WTC11 (cell line): Measurements from ENCODE around the gene AHSG. TPM values are rescaled to one million over a fixed set of nuclear protein-coding genes. Genes with fewer than 3 reads are reported as not detected.
A peak's percentile ranks its signal among the peaks of the same experiment; 100 is the strongest.
"Not testable (repeated sequence)": the region's sequence is repeated elsewhere in the genome, so short reads cannot be mapped to it uniquely, and the experiment has no call there.

Experiments
- ATAC-seq: fragments of 200-7000 bp; cut with Tn5 transposase; 2 replicates; pipeline ENCODE4 v1.10.0; 2021; ENCODE audit warnings: mild to moderate bottlenecking, moderate library complexity
- CTCF ChIA-PET: fragments of 300-600 bp; sonication (Branson Sonifier 250); formaldehyde crosslinking; loops from one replicate; lab custom pipeline; 2021; ENCODE audit warnings: antibody characterized with exemption; lab: Charles Lee
- POLR2A ChIA-PET: fragments of 350-600 bp; sonication (Branson Sonifier 250); formaldehyde crosslinking; loops from one replicate; lab custom pipeline; 2021; ENCODE audit warnings: antibody characterized with exemption; lab: Charles Lee
- DNase-seq: peaks from one replicate; pipeline ENCODE4 v3.0.0; 2021; ENCODE audit warnings: low spot score
- H3K27ac Mint-ChIP-seq: 2 replicates; pipeline ENCODE4 v1.8.0; 2021; ENCODE audit warnings: mixed read lengths
- H3K27me3 Mint-ChIP-seq: 2 replicates; pipeline ENCODE4 v1.8.0; 2021; ENCODE audit warnings: low read depth, mild to moderate bottlenecking, moderate library complexity, mixed read lengths
- H3K36me3 Mint-ChIP-seq: 2 replicates; pipeline ENCODE4 v1.8.0; 2021; ENCODE audit warnings: mixed read lengths
- H3K4me1 Mint-ChIP-seq: 2 replicates; pipeline ENCODE4 v1.8.0; 2022; ENCODE audit warnings: mixed read lengths
- H3K4me3 Mint-ChIP-seq: 2 replicates; pipeline ENCODE4 v1.8.0; 2021; ENCODE audit warnings: mild to moderate bottlenecking, moderate library complexity, mixed read lengths
- H3K9me3 Mint-ChIP-seq: 2 replicates; pipeline ENCODE4 v1.8.0; 2021; ENCODE audit warnings: mixed read lengths
- ATF1 ChIP-seq: sonication (generic); formaldehyde crosslinking; IDR thresholded peaks from 2 replicates; pipeline ENCODE4 v1.8.1; 2023; ENCODE audit warnings: mild to moderate bottlenecking, moderate library complexity, missing genetic modification reagents
- ATF3 ChIP-seq: sonication (generic); formaldehyde crosslinking; conservative IDR thresholded peaks from 2 replicates; pipeline ENCODE4 v1.8.1; 2022; ENCODE audit warnings: mild to moderate bottlenecking, missing genetic modification reagents
- CREB1 ChIP-seq: sonication (generic); formaldehyde crosslinking; IDR thresholded peaks from 2 replicates; pipeline ENCODE4 v1.8.0; 2023; ENCODE audit warnings: mild to moderate bottlenecking, missing genetic modification reagents
- CREM ChIP-seq: sonication (generic); formaldehyde crosslinking; IDR thresholded peaks from 2 replicates; pipeline ENCODE4 v1.8.1; 2022; ENCODE audit warnings: mild to moderate bottlenecking, missing genetic modification reagents, moderate library complexity
- FOXJ3 ChIP-seq: sonication (generic); formaldehyde crosslinking; IDR thresholded peaks from 2 replicates; pipeline ENCODE4 v1.9.0; 2021; ENCODE audit warnings: missing genetic modification reagents, mild to moderate bottlenecking, borderline replicate concordance
- GABPB1 ChIP-seq: sonication (generic); formaldehyde crosslinking; IDR thresholded peaks from 2 replicates; pipeline ENCODE4 v1.8.1; 2023; ENCODE audit warnings: mild to moderate bottlenecking, missing genetic modification reagents
- JAZF1 ChIP-seq: fragments of 250-450 bp; sonication (Bioruptor Pico); IDR thresholded peaks from 2 replicates; pipeline ENCODE4 v1.9.0; 2021; ENCODE audit warnings: moderate library complexity, mild to moderate bottlenecking, inconsistent platforms
- NR2C2 ChIP-seq: sonication (generic); formaldehyde crosslinking; IDR thresholded peaks from 2 replicates; pipeline ENCODE4 v1.8.0; 2022; ENCODE audit warnings: mild to moderate bottlenecking, missing genetic modification reagents
- TCF7 ChIP-seq: sonication (generic); formaldehyde crosslinking; IDR thresholded peaks from 2 replicates; pipeline ENCODE4 v1.8.0; 2022; ENCODE audit warnings: mild to moderate bottlenecking, low read depth, missing genetic modification reagents, moderate library complexity
- USF2 ChIP-seq: sonication (generic); formaldehyde crosslinking; IDR thresholded peaks from 2 replicates; pipeline ENCODE4 v1.8.1; 2023; ENCODE audit warnings: mild to moderate bottlenecking, missing genetic modification reagents, moderate library complexity
- ZBTB43 ChIP-seq: sonication (generic); formaldehyde crosslinking; IDR thresholded peaks from 2 replicates; pipeline ENCODE4 v1.8.1; 2023; ENCODE audit warnings: mild to moderate bottlenecking, missing genetic modification reagents
- ZMAT4 ChIP-seq: fragments of 250-450 bp; sonication (Bioruptor Pico); IDR thresholded peaks from 2 replicates; pipeline ENCODE4 v1.9.0; 2021; ENCODE audit warnings: mild to moderate bottlenecking
- ZNF232 ChIP-seq: sonication (generic); formaldehyde crosslinking; IDR thresholded peaks from 2 replicates; pipeline ENCODE4 v1.8.0; 2022; ENCODE audit warnings: mild to moderate bottlenecking, missing genetic modification reagents
- total RNA-seq: library from RNA; stranded (reverse); gene quantifications from 3 replicates; pipeline ENCODE4 v1.2.3, GENCODE V29; 2021
- TF ChIP-seq, protein P1 (sequence below): sonication (generic); formaldehyde crosslinking; IDR thresholded peaks from 2 replicates; pipeline ENCODE4 v1.8.0; 2023; ENCODE audit warnings: missing genetic modification reagents
- TF ChIP-seq, protein P2 (sequence below): sonication (generic); formaldehyde crosslinking; IDR thresholded peaks from 2 replicates; pipeline ENCODE4 v1.8.1; 2022; ENCODE audit warnings: mild to moderate bottlenecking, missing genetic modification reagents, moderate library complexity, borderline replicate concordance
- TF ChIP-seq, protein P3 (sequence below): fragments of 250-450 bp; sonication (Bioruptor Pico); IDR thresholded peaks from 2 replicates; pipeline ENCODE4 v1.9.0; 2021; ENCODE audit warnings: moderate library complexity, mild to moderate bottlenecking, inconsistent platforms, borderline replicate concordance

The AHSG gene
- total RNA-seq, 1 experiment from 2014 or later = 1.9 TPM

DNA sequence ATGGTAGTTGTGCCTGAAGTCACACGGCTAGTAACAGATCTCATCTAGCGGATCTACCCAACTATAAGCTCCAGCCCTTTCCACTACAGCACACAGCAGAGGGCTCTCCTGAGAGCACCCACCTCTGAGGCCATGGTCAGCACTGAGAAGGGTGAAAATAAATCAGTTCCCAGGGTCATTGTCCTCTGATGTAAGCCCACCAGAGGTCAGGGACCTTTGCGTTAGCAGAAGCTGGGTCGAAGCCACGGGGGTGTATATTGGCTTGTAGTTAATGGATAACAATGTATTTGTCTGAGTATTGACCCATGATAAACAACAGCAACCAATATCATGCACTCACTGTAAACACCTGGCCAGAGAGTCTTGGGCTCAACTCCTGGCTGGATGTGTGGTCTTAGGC, 21.3 kb downstream of the AHSG start:
- H3K4me3 Mint-ChIP-seq, H3K4me1 Mint-ChIP-seq, DNase-seq, ATAC-seq, POLR2A ChIA-PET, H3K9me3 Mint-ChIP-seq, H3K27me3 Mint-ChIP-seq, H3K27ac Mint-ChIP-seq, H3K36me3 Mint-ChIP-seq: not testable (repeated sequence)
- TF ChIP-seq GABPB1 (CRISPR knock-in tag) = peak; percentile 95
- CTCF ChIA-PET = interaction anchor here (0.7 kb wide), 1 partner anchor 19 kb away, joined by 6 read pairs; no protein-coding TSS in a partner anchor

DNA sequence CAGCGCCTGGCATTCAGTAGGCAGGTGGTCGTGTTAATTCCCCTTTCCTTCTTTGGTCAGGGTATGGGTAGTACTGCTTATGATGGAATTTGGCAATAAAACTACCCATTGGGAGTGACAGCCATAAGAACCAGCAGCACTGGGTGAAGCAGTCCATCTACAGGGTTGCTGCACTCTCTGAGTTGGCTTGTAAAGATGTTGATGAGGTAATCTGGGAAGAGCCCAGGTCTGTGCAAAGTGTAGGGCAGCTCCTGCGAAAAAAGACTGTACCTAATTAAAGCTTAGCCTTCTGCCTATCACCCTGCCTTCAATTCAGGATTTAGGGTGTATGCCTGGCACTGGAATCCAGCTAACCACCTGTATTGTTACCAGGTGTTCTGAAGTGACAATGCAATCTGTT, 22.7 kb downstream of the AHSG start:
- no peaks in the 10 kb centered on the region for H3K36me3 Mint-ChIP-seq

DNA sequence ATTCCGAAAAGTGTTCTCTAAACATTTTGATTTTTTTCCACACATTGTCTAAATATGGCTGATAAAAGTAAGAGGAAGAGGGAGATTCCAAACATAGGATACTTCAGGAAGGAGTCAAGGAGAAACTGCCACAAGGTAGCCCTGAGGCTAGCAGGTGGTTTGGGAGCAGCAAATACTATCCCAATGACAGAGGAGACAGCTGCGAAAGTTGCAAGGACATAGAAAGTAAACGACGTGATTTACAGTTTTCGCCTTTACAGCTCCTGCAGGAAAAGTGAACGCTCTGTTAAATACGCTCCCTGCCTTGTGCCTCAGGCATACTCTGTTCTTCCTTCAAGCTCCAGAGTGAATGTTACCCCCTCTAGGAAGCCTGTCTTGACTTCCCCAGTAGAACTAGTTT, 23.7 kb downstream of the AHSG start:
- Mint-ChIP-seq H3K4me1 (peaks cover 13% of the 10 kb centered on the region), H3K4me3 (no peak overlapping the region), H3K27me3 (peaks cover under 1% of the 10 kb centered on the region), H3K9me3 (peaks cover 5% of the 10 kb centered on the region), H3K27ac (no peak overlapping the region), H3K36me3 (no peaks in the 10 kb centered on the region)
- TF ChIP-seq ATF1 (no peak), FOXJ3 (no peak), ATF3 (CRISPR knock-in tag) (no peak), USF2 (no peak), CREB1 (CRISPR knock-in tag) (no peak), TCF7 (CRISPR knock-in tag) (no peak), CREM (CRISPR knock-in tag) (no peak), ZBTB43 (CRISPR knock-in tag) (no peak), ZNF232 (CRISPR knock-in tag) (no peak), NR2C2 (CRISPR knock-in tag) (no peak), JAZF1 (CRISPR knock-in tag) (no peak)
- TF ChIP-seq, protein P1, sequence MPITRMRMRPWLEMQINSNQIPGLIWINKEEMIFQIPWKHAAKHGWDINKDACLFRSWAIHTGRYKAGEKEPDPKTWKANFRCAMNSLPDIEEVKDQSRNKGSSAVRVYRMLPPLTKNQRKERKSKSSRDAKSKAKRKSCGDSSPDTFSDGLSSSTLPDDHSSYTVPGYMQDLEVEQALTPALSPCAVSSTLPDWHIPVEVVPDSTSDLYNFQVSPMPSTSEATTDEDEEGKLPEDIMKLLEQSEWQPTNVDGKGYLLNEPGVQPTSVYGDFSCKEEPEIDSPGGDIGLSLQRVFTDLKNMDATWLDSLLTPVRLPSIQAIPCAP (CRISPR knock-in tag) = no peak
- TF ChIP-seq, protein P2, sequence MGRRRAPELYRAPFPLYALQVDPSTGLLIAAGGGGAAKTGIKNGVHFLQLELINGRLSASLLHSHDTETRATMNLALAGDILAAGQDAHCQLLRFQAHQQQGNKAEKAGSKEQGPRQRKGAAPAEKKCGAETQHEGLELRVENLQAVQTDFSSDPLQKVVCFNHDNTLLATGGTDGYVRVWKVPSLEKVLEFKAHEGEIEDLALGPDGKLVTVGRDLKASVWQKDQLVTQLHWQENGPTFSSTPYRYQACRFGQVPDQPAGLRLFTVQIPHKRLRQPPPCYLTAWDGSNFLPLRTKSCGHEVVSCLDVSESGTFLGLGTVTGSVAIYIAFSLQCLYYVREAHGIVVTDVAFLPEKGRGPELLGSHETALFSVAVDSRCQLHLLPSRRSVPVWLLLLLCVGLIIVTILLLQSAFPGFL = no peak
- TF ChIP-seq, protein P3, sequence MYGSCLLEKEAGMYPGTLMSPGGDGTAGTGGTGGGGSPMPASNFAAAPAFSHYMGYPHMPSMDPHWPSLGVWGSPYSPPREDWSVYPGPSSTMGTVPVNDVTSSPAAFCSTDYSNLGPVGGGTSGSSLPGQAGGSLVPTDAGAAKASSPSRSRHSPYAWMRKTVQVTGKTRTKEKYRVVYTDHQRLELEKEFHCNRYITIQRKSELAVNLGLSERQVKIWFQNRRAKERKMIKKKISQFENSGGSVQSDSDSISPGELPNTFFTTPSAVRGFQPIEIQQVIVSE (CRISPR knock-in tag) = no peak
- no peak for DNase-seq
- POLR2A ChIA-PET = interaction anchor here (1.0 kb wide), 1 partner anchor 22 kb away, joined by 3 read pairs; no protein-coding TSS in a partner anchor
- CTCF ChIA-PET = interaction anchor here (0.7 to 1.6 kb wide), 2 partner anchors 19 to 23 kb away, joined by 3 to 7 read pairs; no protein-coding TSS in a partner anchor
- ATAC-seq = no peak

More for the DNA sequence above, 22.7 kb downstream of the AHSG start:
- Mint-ChIP-seq H3K4me3 (no peak overlapping the region), H3K4me1 (peaks cover 8% of the 10 kb centered on the region), H3K27me3 (no peaks in the 10 kb centered on the region; the same call in 1 of the 2 replicates), H3K27ac (no peak overlapping the region), H3K9me3 (peaks cover 5% of the 10 kb centered on the region)
- POLR2A ChIA-PET = interaction anchor here (0.6 kb wide), 1 partner anchor 18 kb away, joined by 3 read pairs; no protein-coding TSS in a partner anchor
- ATAC-seq (no peak), DNase-seq (no peak)
- CTCF ChIA-PET = interaction anchor here (1.1 kb wide), 1 partner anchor 17 kb away, joined by 3 read pairs; no protein-coding TSS in a partner anchor
- no peak for TF ChIP-seq ZMAT4
